ENCODE measurements around the gene VMA21. TPM values are rescaled to one million over a fixed set of nuclear protein-coding genes. Genes with fewer than 3 reads are reported as not detected.

The VMA21 gene
- total and polyA plus RNA-seq, 2 experiments from 2014 or later = 17.1 to 46.8 TPM

DNA sequence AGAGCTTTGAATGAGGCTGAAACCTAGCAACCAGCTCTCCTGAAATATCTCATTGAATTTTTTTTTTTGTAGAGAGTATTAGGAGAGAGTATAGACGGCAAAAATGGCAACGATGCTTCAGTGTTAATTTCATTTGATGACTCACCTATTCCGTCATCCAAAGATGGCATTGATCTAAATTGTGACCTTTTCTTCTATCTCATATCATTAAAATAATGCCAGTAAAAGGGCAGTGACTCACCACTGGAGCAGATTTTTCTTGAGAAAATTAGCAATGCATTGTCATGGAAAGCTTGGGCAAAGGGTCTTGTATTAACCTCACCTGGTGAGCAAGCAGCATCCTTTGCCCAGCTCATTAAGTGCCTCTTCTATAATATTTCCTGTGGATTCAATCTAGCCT is 19.6 kb downstream of the VMA21 start:
- H3K79me2 ChIP-seq = no peaks in the 10 kb centered on the region
- H2AFZ ChIP-seq = no peak overlapping the region
- no peaks in the 10 kb centered on the region for H3K27me3 ChIP-seq
- H4K20me1 ChIP-seq (ENCODE audit: insufficient read depth, poor library complexity, severe bottlenecking) = no peaks in the 10 kb centered on the region
- WGBS (ENCODE audit: low lambda C conversion rate, missing lambda C conversion rate) = 81% methylated on average over 3 of the region's 3 CpGs
- no peak for DNase-seq (ENCODE audit: low spot score)
- H3K4me1 ChIP-seq (ENCODE audit: insufficient read depth) = no peaks in the 10 kb centered on the region
- H3K4me3 ChIP-seq = no peak overlapping the region
- no peaks in the 10 kb centered on the region for H3K9me3 ChIP-seq (ENCODE audit: low read depth)
- no peak overlapping the region for H3K4me2 ChIP-seq
- no peaks in the 10 kb centered on the region for H3K36me3 ChIP-seq (replicated peaks; ENCODE audit: insufficient read depth, low read depth)
- H3K9me2 ChIP-seq (replicated peaks; ENCODE audit: insufficient read depth) = no peaks in the 10 kb centered on the region
- H3K27ac ChIP-seq = no peak overlapping the region
- TF ChIP-seq EZH2phosphoT487 (IDR thresholded peaks at IDR 0.05; ENCODE audit: low read depth, severe bottlenecking, unreplicated experiment) (no peak), EZH2 (IDR thresholded peaks at IDR 0.05; ENCODE audit: borderline replicate concordance) (no peak)
- TF ChIP-seq, protein P1, sequence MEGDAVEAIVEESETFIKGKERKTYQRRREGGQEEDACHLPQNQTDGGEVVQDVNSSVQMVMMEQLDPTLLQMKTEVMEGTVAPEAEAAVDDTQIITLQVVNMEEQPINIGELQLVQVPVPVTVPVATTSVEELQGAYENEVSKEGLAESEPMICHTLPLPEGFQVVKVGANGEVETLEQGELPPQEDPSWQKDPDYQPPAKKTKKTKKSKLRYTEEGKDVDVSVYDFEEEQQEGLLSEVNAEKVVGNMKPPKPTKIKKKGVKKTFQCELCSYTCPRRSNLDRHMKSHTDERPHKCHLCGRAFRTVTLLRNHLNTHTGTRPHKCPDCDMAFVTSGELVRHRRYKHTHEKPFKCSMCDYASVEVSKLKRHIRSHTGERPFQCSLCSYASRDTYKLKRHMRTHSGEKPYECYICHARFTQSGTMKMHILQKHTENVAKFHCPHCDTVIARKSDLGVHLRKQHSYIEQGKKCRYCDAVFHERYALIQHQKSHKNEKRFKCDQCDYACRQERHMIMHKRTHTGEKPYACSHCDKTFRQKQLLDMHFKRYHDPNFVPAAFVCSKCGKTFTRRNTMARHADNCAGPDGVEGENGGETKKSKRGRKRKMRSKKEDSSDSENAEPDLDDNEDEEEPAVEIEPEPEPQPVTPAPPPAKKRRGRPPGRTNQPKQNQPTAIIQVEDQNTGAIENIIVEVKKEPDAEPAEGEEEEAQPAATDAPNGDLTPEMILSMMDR (IDR thresholded peaks at IDR 0.05; ENCODE audit: poor library complexity) = no peak

DNA sequence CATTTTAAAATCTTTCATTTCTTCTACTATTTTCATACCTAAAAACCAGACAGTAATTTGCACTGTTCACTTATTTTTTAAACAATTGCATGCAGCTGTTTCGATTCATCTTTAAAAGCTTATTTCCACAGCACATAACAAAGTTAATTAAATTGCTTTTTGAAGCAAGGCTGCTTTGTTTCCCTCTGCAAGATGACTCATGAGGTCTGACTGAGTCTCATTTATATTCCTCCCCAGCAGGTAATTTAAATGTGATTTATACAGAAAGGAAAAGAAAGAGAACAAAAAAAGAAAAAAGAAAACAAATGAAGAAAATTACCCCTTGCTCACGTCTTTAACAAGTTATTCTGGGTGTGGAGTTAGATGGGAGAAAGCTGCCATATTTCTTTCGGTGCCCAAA is 22.8 kb downstream of the VMA21 start:
- DNase-seq (ENCODE audit: low spot score) = no peak
- H3K9me3 ChIP-seq (ENCODE audit: low read depth) = no peaks in the 10 kb centered on the region
- H3K4me3 ChIP-seq = no peak overlapping the region
- no peaks in the 10 kb centered on the region for H3K36me3 ChIP-seq (replicated peaks; ENCODE audit: insufficient read depth, low read depth)
- H4K20me1 ChIP-seq (ENCODE audit: insufficient read depth, poor library complexity, severe bottlenecking) = no peaks in the 10 kb centered on the region
- TF ChIP-seq, protein P1 (IDR thresholded peaks at IDR 0.05; ENCODE audit: poor library complexity) = no peak
- TF ChIP-seq EZH2phosphoT487 (IDR thresholded peaks at IDR 0.05; ENCODE audit: low read depth, severe bottlenecking, unreplicated experiment) (no peak), EZH2 (IDR thresholded peaks at IDR 0.05; ENCODE audit: borderline replicate concordance) (no peak)
- WGBS (ENCODE audit: low lambda C conversion rate, missing lambda C conversion rate) = 62% methylated on average over 3 of the region's 3 CpGs
- H3K9me2 ChIP-seq (replicated peaks; ENCODE audit: insufficient read depth) = no peaks in the 10 kb centered on the region
- no peak overlapping the region for H3K27ac ChIP-seq
- H3K79me2 ChIP-seq = no peaks in the 10 kb centered on the region
- H2AFZ ChIP-seq = no peak overlapping the region
- no peaks in the 10 kb centered on the region for H3K4me1 ChIP-seq (ENCODE audit: insufficient read depth)
- H3K4me2 ChIP-seq = no peak overlapping the region
- no peaks in the 10 kb centered on the region for H3K27me3 ChIP-seq

DNA sequence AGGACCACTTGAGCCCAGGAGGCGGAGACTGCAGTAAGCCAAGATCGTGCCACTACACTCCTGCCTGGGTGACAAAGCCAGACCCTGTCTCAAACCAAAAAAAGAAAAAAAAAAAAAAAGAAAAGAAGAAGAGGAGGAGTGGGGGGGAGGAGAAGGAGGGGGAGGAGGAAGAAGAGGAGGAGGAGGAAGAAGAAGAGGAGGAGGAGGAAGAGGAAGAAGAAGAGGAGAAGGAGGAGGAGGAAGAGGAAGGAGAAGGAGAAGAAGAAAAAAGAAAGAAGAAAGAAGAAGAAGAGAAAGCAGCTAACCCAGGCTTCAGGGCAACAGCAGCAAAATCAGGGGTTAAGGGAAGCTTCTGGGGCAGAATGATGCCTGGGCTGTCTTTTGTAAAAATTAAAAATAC is 27.5 kb downstream of the VMA21 start:
- no peak overlapping the region for H3K4me2 ChIP-seq
- no peak overlapping the region for H2AFZ ChIP-seq
- no peak for DNase-seq (ENCODE audit: low spot score)
- no peaks in the 10 kb centered on the region for H3K9me2 ChIP-seq (replicated peaks; ENCODE audit: insufficient read depth)
- no peaks in the 10 kb centered on the region for H3K4me1 ChIP-seq (ENCODE audit: insufficient read depth)
- WGBS (ENCODE audit: low lambda C conversion rate, missing lambda C conversion rate) = 81% methylated on average over 2 of the region's 2 CpGs
- H3K36me3 ChIP-seq (replicated peaks; ENCODE audit: insufficient read depth, low read depth) = no peaks in the 10 kb centered on the region
- no peak for TF ChIP-seq EZH2phosphoT487 (IDR thresholded peaks at IDR 0.05; ENCODE audit: low read depth, severe bottlenecking, unreplicated experiment)
- TF ChIP-seq, protein P1 (IDR thresholded peaks at IDR 0.05; ENCODE audit: poor library complexity) = no peak
- TF ChIP-seq EZH2 (IDR thresholded peaks at IDR 0.05; ENCODE audit: borderline replicate concordance) = no peak
- no peak overlapping the region for H3K27ac ChIP-seq
- no peaks in the 10 kb centered on the region for H3K9me3 ChIP-seq (ENCODE audit: low read depth)
- no peaks in the 10 kb centered on the region for H3K27me3 ChIP-seq
- H4K20me1 ChIP-seq (ENCODE audit: insufficient read depth, poor library complexity, severe bottlenecking) = no peaks in the 10 kb centered on the region
- H3K79me2 ChIP-seq = no peaks in the 10 kb centered on the region
- H3K4me3 ChIP-seq = no peak overlapping the region

DNA sequence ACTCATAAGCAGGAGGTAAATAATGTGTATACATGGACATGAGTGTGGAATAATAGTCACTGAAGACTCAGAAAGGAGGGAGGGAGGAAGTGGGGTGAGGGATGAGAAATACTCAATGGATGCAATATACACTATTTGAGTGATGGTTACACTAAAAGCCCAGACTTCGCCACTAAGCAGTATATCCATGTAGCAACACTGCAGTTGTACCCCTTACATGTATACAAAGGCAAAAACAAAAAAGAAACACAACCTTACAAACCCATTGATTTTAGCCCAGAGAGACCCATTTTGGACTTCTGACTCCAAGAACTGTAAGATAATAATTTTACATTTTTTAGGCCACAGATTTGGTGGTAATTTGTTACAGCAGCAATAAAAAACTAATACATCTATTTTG is 51.5 kb downstream of the VMA21 start:
- no peaks in the 10 kb centered on the region for H3K9me2 ChIP-seq (replicated peaks; ENCODE audit: insufficient read depth)

More for the DNA sequence above, 51.5 kb downstream of the VMA21 start:
- H4K20me1 ChIP-seq (ENCODE audit: insufficient read depth, poor library complexity, severe bottlenecking) = no peaks in the 10 kb centered on the region
- no peak overlapping the region for H3K4me2 ChIP-seq
- no peaks in the 10 kb centered on the region for H3K9me3 ChIP-seq (ENCODE audit: low read depth)
- H3K36me3 ChIP-seq (replicated peaks; ENCODE audit: insufficient read depth, low read depth) = no peaks in the 10 kb centered on the region
- H3K4me1 ChIP-seq (ENCODE audit: insufficient read depth) = no peaks in the 10 kb centered on the region
- no peak overlapping the region for H3K4me3 ChIP-seq
- no peak overlapping the region for H3K27ac ChIP-seq
- no peaks in the 10 kb centered on the region for H3K79me2 ChIP-seq
- 71% methylated on average over 1 of the region's 1 CpG for WGBS (ENCODE audit: low lambda C conversion rate, missing lambda C conversion rate)
- DNase-seq (ENCODE audit: low spot score) = no peak
- H2AFZ ChIP-seq = no peak overlapping the region
- no peak for TF ChIP-seq EZH2phosphoT487 (IDR thresholded peaks at IDR 0.05; ENCODE audit: low read depth, severe bottlenecking, unreplicated experiment)
- TF ChIP-seq, protein P1 (IDR thresholded peaks at IDR 0.05; ENCODE audit: poor library complexity) = no peak
- no peak for TF ChIP-seq EZH2 (IDR thresholded peaks at IDR 0.05; ENCODE audit: borderline replicate concordance)
- H3K27me3 ChIP-seq = no peaks in the 10 kb centered on the region

Data from hepatocyte (in vitro differentiated cells).